ENCODE data around the gene CFH.
"Not testable (repeated sequence)": the region's sequence is repeated elsewhere in the genome, so short reads cannot be mapped to it uniquely, and the experiment has no call there.

DNA sequence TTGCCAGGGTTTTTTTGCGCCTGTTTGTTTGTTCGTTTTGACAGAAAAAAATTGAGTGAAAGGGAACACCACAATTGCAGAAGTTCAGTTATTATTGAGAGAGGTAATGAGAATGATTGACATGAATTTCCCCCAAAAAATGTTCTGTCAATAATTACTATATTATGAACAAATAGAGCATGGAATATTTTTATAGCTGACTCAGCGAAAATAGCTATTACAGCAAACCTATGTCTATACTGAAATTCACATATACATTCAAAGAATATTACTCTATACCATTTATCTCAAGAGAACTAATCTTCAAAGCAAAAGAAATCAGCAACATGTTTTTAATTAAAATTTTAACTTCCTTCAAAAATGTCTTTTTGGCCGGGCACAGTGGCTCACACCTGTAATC lies 118.0 kb downstream of the CFH start:
- TF ChIP-seq, protein P1, sequence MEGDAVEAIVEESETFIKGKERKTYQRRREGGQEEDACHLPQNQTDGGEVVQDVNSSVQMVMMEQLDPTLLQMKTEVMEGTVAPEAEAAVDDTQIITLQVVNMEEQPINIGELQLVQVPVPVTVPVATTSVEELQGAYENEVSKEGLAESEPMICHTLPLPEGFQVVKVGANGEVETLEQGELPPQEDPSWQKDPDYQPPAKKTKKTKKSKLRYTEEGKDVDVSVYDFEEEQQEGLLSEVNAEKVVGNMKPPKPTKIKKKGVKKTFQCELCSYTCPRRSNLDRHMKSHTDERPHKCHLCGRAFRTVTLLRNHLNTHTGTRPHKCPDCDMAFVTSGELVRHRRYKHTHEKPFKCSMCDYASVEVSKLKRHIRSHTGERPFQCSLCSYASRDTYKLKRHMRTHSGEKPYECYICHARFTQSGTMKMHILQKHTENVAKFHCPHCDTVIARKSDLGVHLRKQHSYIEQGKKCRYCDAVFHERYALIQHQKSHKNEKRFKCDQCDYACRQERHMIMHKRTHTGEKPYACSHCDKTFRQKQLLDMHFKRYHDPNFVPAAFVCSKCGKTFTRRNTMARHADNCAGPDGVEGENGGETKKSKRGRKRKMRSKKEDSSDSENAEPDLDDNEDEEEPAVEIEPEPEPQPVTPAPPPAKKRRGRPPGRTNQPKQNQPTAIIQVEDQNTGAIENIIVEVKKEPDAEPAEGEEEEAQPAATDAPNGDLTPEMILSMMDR (IDR thresholded peaks at IDR 0.05): not testable (repeated sequence)
- TF ChIP-seq POLR2A (IDR thresholded peaks at IDR 0.05): not testable (repeated sequence)
